PC-9 (cell line): ENCODE data around the gene KIAA1191. TPM values are rescaled to one million over a fixed set of nuclear protein-coding genes. Genes with fewer than 3 reads are reported as not detected.
A peak's percentile ranks its signal among the peaks of the same experiment; 100 is the strongest.

Experiments used
- Bru-seq: library from RNA; stranded (reverse); fragments of 400-500 nt; gene quantifications from one replicate; lab custom pipeline; 2021; lab: Mats Ljungman, UMichigan
- BruChase-seq, 2 experiments: library from RNA; stranded (reverse); fragments of 400-500 nt; gene quantifications; one replicate each; lab custom pipeline; 2021; lab: Mats Ljungman, UMichigan
- BruUV-seq: library from RNA; stranded (reverse); fragments of 400-500 nt; replicated peaks from 2 replicates; lab custom pipeline; 2021; lab: Mats Ljungman, UMichigan
- CTCF ChIA-PET: fragments of 300-600 bp; sonication (Branson Sonifier 250); formaldehyde crosslinking; loops from one replicate; lab custom pipeline; 2022; ENCODE audit warnings: antibody characterized with exemption; lab: Charles Lee
- POLR2A ChIA-PET: fragments of 300-600 bp; sonication (Branson Sonifier 250); formaldehyde crosslinking; loops from one replicate; lab custom pipeline; 2022; ENCODE audit warnings: antibody characterized with exemption; ENCODE audit not compliant: unreplicated experiment; lab: Charles Lee
- DNase-seq, 2 experiments: peaks; one replicate each; pipeline versions ENCODE4 v3.0.0 to v3.0.0-alpha.2; 2015 to 2022; ENCODE audit warnings: mixed read lengths in 1 of 2
- H2AFZ ChIP-seq: fragments of 200-600 bp; sonication (generic); 2 replicates; pipeline ENCODE4 v1.8.1; 2017; ENCODE audit warnings: antibody characterized with exemption
- H3F3A ChIP-seq: fragments of 200-600 bp; sonication (generic); 2 replicates; pipeline ENCODE4 v1.8.1; 2017; ENCODE audit warnings: antibody characterized with exemption, mild to moderate bottlenecking, low read depth; ENCODE audit not compliant: insufficient read depth
- H3K27ac ChIP-seq: fragments of 200-600 bp; sonication (generic); 2 replicates; pipeline ENCODE4 v1.6.1; 2016; ENCODE audit warnings: mixed run types
- H3K27me3 ChIP-seq: fragments of 200-600 bp; sonication (generic); 2 replicates; pipeline ENCODE4 v1.6.1; 2016; ENCODE audit warnings: low read depth, mixed run types; ENCODE audit not compliant: insufficient read depth
- H3K36me3 ChIP-seq: fragments of 200-600 bp; sonication (generic); 2 replicates; pipeline ENCODE4 v1.6.1; 2016; ENCODE audit warnings: low read depth, mixed run types
- H3K4me1 ChIP-seq: fragments of 200-600 bp; sonication (generic); replicated peaks from 2 replicates; pipeline ENCODE4 v1.6.1; 2016; ENCODE audit warnings: mixed run types; ENCODE audit not compliant: insufficient read depth
- H3K4me2 ChIP-seq: fragments of 200-600 bp; sonication (generic); 2 replicates; pipeline ENCODE4 v1.6.1; 2017; ENCODE audit warnings: mixed run types
- H3K4me3 ChIP-seq: fragments of 200-600 bp; sonication (generic); 2 replicates; pipeline ENCODE4 v1.6.1; 2016; ENCODE audit warnings: mixed run types
- H3K79me2 ChIP-seq: fragments of 200-600 bp; sonication (generic); 2 replicates; pipeline ENCODE4 v1.6.1; 2017; ENCODE audit warnings: low read depth, mixed run types
- H3K9me2 ChIP-seq: fragments of 200-600 bp; sonication (generic); 2 replicates; pipeline ENCODE4 v1.8.1; 2017; ENCODE audit warnings: mild to moderate bottlenecking; ENCODE audit not compliant: insufficient read depth
- H3K9me3 ChIP-seq: fragments of 200-600 bp; sonication (generic); 2 replicates; pipeline ENCODE4 v1.8.1; 2016; ENCODE audit warnings: low read depth; ENCODE audit not compliant: insufficient read depth
- H4K20me1 ChIP-seq: fragments of 200-600 bp; sonication (generic); 2 replicates; pipeline ENCODE4 v1.8.1; 2017; ENCODE audit not compliant: insufficient read depth
- EZH2 ChIP-seq: fragments of 200-600 bp; sonication (generic); IDR thresholded peaks from 2 replicates; pipeline ENCODE4 v1.8.0; 2017; ENCODE audit warnings: antibody characterized with exemption, low read depth
- intact Hi-C: fragments of 100-400 bp; cut with micrococcal nuclease; formaldehyde crosslinking; loops from one replicate; pipeline ENCODE4 v1.10.0; 2022; ENCODE audit not compliant: unreplicated experiment
- long read RNA-seq: library from polyadenylated mRNA; stranded (forward); transcript quantifications from one replicate; pipeline ENCODE4 v2.0.0, GENCODE V29; 2022
- total RNA-seq: library from RNA; stranded (reverse); gene quantifications from 2 replicates; pipeline ENCODE4 v1.2.3, GENCODE V29; 2021
- TF ChIP-seq, protein P1 (sequence below): fragments of 200-600 bp; sonication (generic); conservative IDR thresholded peaks from 2 replicates; pipeline ENCODE4 v1.6.1; 2017; ENCODE audit warnings: mixed run types, antibody characterized with exemption, mild to moderate bottlenecking, moderate library complexity

The KIAA1191 gene, protein sequence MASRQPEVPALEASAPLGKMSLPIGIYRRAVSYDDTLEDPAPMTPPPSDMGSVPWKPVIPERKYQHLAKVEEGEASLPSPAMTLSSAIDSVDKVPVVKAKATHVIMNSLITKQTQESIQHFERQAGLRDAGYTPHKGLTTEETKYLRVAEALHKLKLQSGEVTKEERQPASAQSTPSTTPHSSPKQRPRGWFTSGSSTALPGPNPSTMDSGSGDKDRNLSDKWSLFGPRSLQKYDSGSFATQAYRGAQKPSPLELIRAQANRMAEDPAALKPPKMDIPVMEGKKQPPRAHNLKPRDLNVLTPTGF
- total RNA-seq: 115 and 122 TPM in 2 replicates
- percentile 87 among the genes with signal in this experiment for Bru-seq, nascent RNA
- percentile 94 among the genes with signal in this experiment for BruChase-seq, experiment 1, labeled RNA remaining after a 2-hour chase
- percentile 95 among the genes with signal in this experiment for BruChase-seq, experiment 2, labeled RNA remaining after a 6-hour chase
- long read RNA-seq, transcript KIAA1191-202 (8 exons, 2,700 nt): minor isoform, 27 of 180 reads
- long read RNA-seq, transcript KIAA1191-201 (9 exons, 2,991 nt): major isoform, 68 of 180 reads
- long read RNA-seq, partial matches to known transcripts: 64 of 180 reads
- long read RNA-seq, other reads (novel, unspliced or antisense): 16 of 180 reads

DNA sequence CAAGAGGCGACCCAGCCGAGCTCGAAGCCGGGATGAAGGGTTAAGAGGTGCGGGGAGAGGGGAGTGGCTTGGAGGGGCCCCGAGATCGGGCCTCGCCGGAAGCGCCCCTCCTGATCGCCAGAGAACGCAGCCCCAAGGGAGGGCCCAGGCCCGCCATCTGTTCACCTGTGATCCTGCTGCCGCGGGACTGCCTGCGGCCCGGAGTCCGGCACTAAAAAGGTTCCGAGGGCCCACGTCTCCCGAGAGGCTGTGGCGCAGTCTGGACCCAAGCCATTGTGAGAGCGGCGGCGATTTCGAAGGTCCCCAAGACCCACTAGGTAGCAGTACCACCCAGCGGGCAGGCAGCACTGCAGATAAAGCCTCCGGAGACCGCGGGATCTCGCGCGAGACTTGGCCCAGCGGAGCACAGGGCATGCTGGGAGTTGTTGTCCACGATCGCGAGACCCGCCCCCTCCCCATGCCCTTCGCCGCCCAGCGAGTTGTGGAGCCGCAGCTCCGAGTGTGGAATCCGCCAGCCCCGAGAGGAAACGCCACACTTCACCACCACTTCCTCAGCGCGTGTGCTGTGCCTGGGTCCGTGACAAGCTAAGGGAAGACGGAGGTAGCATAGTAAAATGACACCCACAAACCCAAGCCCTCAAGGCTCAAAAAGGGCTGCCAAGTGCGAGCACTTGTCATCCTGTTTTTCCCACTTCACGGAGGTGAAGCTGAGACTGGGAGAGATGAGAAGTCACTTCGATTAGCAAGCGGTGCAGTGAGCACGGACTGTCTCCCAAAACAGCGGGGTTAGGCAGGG is at the start of gene KIAA1191:
Gene KIAA1191, minus strand, starts transcription at position 328 of the 796 bp plus-strand sequence. CDS start 2,256 bp downstream, outside the sequence.
- Histone ChIP-seq H3K4me2 (peak within 1 kb of the TSS; percentile 85), H3K9me2 (no peaks in the 10 kb centered on the region), H3K9me3 (no peaks in the 10 kb centered on the region), H3K79me2 (peaks cover 39% of the 10 kb centered on the region), H3K4me1 (peaks cover 6% of the 10 kb centered on the region; the same call in 1 of the 2 replicates), H2AFZ (peak within 1 kb of the TSS; percentile 100), H3K27me3 (no peaks in the 10 kb centered on the region), H3K27ac (0 out of 2 replicates have a peak within 1 kb of the TSS, but pooled peaks have one; percentile 15), H3K4me3 (peak within 1 kb of the TSS; percentile 99), H3K36me3 (peaks cover 4% of the 10 kb centered on the region; the same call in 1 of the 2 replicates), H3F3A (no peaks in the 10 kb centered on the region), H4K20me1 (peaks cover 8% of the 10 kb centered on the region; the same call in 1 of the 2 replicates)
- intact Hi-C loops: loop anchor here (1.0 kb wide), 1 partner anchor 27 kb away; the partner anchor contains the start of genes HIGD2A and NOP16
- CTCF ChIA-PET: interaction anchor here (0.7 kb wide), 1 partner anchor 11 kb away, joined by 3 read pairs; no protein-coding TSS in a partner anchor
- BruUV-seq: no TSS peak
- no peak for TF ChIP-seq EZH2
- TF ChIP-seq, protein P1, sequence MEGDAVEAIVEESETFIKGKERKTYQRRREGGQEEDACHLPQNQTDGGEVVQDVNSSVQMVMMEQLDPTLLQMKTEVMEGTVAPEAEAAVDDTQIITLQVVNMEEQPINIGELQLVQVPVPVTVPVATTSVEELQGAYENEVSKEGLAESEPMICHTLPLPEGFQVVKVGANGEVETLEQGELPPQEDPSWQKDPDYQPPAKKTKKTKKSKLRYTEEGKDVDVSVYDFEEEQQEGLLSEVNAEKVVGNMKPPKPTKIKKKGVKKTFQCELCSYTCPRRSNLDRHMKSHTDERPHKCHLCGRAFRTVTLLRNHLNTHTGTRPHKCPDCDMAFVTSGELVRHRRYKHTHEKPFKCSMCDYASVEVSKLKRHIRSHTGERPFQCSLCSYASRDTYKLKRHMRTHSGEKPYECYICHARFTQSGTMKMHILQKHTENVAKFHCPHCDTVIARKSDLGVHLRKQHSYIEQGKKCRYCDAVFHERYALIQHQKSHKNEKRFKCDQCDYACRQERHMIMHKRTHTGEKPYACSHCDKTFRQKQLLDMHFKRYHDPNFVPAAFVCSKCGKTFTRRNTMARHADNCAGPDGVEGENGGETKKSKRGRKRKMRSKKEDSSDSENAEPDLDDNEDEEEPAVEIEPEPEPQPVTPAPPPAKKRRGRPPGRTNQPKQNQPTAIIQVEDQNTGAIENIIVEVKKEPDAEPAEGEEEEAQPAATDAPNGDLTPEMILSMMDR: no peak
- POLR2A ChIA-PET: interaction anchor here (0.5 to 1.0 kb wide), 6 partner anchors 30 to 683 kb away, joined by 3 to 13 read pairs (median 4); no protein-coding TSS in a partner anchor
- DNase-seq: peak; percentile 85 to 94

DNA sequence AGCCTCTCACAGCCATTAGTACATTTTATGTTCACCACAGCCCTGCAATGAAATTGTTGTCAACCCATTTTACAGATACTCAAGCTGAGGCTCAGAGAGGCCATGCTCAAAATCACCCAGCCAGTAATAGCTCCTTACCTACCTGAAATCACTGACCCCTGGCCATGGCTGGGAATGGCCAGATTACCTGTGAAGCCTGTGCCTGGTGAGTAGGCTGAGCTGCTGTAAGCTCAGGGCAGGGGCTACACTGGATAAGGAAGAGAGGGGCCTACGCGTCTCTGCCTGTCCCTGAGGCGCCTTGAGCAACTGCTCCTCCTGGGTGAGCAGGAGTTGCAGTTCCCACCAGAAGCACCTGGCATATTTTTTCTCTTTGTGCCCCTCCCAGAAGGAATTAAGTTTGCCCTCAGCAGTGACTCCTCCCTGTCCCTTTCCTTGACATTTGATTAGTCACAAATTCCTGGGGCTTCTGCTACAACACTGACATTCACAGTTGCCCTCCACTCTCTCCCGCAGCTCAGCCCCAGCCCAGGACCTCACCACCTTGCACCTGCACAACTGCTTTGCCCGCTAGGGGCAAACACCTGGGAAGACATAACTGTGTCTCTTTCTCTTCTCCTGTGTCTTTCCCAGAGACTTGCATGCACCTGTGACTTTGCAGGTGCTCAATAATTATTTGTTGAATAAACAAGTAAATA is 49.1 kb upstream of the KIAA1191 start:
- Histone ChIP-seq H3K79me2 (peaks cover 54% of the 10 kb centered on the region), H3K4me3 (peak overlapping the region; percentile 23; the same call in 1 of the 2 replicates), H3K27ac (peak overlapping the region; percentile 40; the same call in 1 of the 2 replicates), H3K4me1 (peaks cover 51% of the 10 kb centered on the region), H4K20me1 (peaks cover 45% of the 10 kb centered on the region), H3K9me3 (no peaks in the 10 kb centered on the region), H3F3A (peaks cover 44% of the 10 kb centered on the region; the same call in 1 of the 2 replicates), H2AFZ (no peak overlapping the region), H3K27me3 (no peaks in the 10 kb centered on the region), H3K9me2 (no peaks in the 10 kb centered on the region), H3K36me3 (peaks cover 13% of the 10 kb centered on the region; the same call in 1 of the 2 replicates), H3K4me2 (peak overlapping the region; percentile 55)
- no TSS peak for BruUV-seq
- intact Hi-C loops: loop anchor here (1.0 kb wide), 1 partner anchor 21 kb away; no protein-coding TSS in a partner anchor
- TF ChIP-seq, protein P1: peak; percentile 52; the same call in 1 of the 2 replicates
- TF ChIP-seq EZH2: no peak
- POLR2A ChIA-PET: no interaction called here
- CTCF ChIA-PET: interaction anchor here (0.5 to 1.0 kb wide), 3 partner anchors 10 to 688 kb away, joined by 3 to 5 read pairs (median 3); no protein-coding TSS in a partner anchor
- DNase-seq: peak; percentile 81 to 87
